Smooth muscle cell (in vitro differentiated cells): ENCODE measurements around the gene POLA1. TPM values are rescaled to one million over a fixed set of nuclear protein-coding genes. Genes with fewer than 3 reads are reported as not detected.
A peak's percentile ranks its signal among the peaks of the same experiment; 100 is the strongest.
"Not testable (repeated sequence)": the region's sequence is repeated elsewhere in the genome, so short reads cannot be mapped to it uniquely, and the experiment has no call there.

ENCODE experiments used
- DNase-seq: peaks from one replicate; lab custom pipeline; 2025; ENCODE audit not compliant: unreplicated experiment; lab: John Stamatoyannopoulos, UW
- H2AFZ ChIP-seq: fragments of 200-600 bp; sonication (generic); 2 replicates; pipeline ENCODE4 v1.6.0; 2016; ENCODE audit warnings: antibody characterized with exemption, low read depth, mild to moderate bottlenecking
- H3F3A ChIP-seq: fragments of 200-600 bp; sonication (generic); 2 replicates; pipeline ENCODE4 v1.6.0; 2017; ENCODE audit warnings: antibody characterized with exemption, low read depth
- H3K27ac ChIP-seq: fragments of 200-600 bp; sonication (generic); 2 replicates; pipeline ENCODE4 v1.5.1; 2016; ENCODE audit warnings: low read depth, mild to moderate bottlenecking
- H3K27me3 ChIP-seq: fragments of 200-600 bp; sonication (generic); 2 replicates; pipeline ENCODE4 v1.6.1; 2016; ENCODE audit warnings: low read depth, mild to moderate bottlenecking
- H3K36me3 ChIP-seq: fragments of 200-600 bp; sonication (generic); 2 replicates; pipeline ENCODE4 v1.5.1; 2016; ENCODE audit warnings: low read depth
- H3K4me1 ChIP-seq: fragments of 200-600 bp; sonication (generic); 2 replicates; pipeline ENCODE4 v1.5.1; 2016; ENCODE audit warnings: low read depth
- H3K4me2 ChIP-seq: fragments of 200-600 bp; sonication (generic); 2 replicates; pipeline ENCODE4 v1.6.0; 2016; ENCODE audit warnings: mild to moderate bottlenecking
- H3K4me3 ChIP-seq: fragments of 200-600 bp; sonication (generic); 2 replicates; pipeline ENCODE4 v1.5.1; 2016; ENCODE audit warnings: mild to moderate bottlenecking
- H3K79me2 ChIP-seq: fragments of 200-600 bp; sonication (generic); 2 replicates; pipeline ENCODE4 v1.6.0; 2016; ENCODE audit warnings: low read depth, mild to moderate bottlenecking
- H3K9ac ChIP-seq: fragments of 200-600 bp; sonication (generic); 2 replicates; pipeline ENCODE4 v1.6.0; 2016; ENCODE audit warnings: low read depth
- H3K9me3 ChIP-seq: fragments of 200-600 bp; sonication (generic); replicated peaks from 2 replicates; pipeline ENCODE4 v1.5.1; 2016; ENCODE audit warnings: low read depth
- H4K20me1 ChIP-seq: fragments of 200-600 bp; sonication (generic); 2 replicates; pipeline ENCODE4 v1.6.0; 2016; ENCODE audit warnings: low read depth
- WGBS: methylation state at CpG from one replicate; pipeline ENCODE4 v1.1.7; 2016; ENCODE audit warnings: low lambda C conversion rate; 5-methylcytosine and 5-hydroxymethylcytosine counted together
- polyA plus RNA-seq: library from polyadenylated mRNA; unstranded; fragments of >200 nt; fragmentation: Nextera tagmentation; extraction: Ambion mirVana; gene quantifications from 2 replicates; pipeline ENCODE4 v1.2.1, GENCODE V29; 2016
- total RNA-seq: library from RNA; depleted of rRNA; stranded (reverse); fragments of >200 nt; gene quantifications from 2 replicates; pipeline ENCODE4 v1.2.3, GENCODE V29; 2014
- TF ChIP-seq, protein P1 (sequence below): fragments of 200-600 bp; sonication (generic); IDR thresholded peaks from 2 replicates; pipeline ENCODE4 v1.5.1; 2017; ENCODE audit warnings: borderline replicate concordance, mild to moderate bottlenecking, antibody characterized with exemption; ENCODE audit not compliant: insufficient read depth, poor library complexity, severe bottlenecking

The POLA1 gene
- total and polyA plus RNA-seq, 2 experiments from 2014 or later: 5.4 to 11.7 TPM

- H3K36me3 ChIP-seq: no peaks in the 10 kb centered on the region
- no peaks in the 10 kb centered on the region for H4K20me1 ChIP-seq
- peak within 1 kb of the TSS; percentile 91 for H2AFZ ChIP-seq
- no peaks in the 10 kb centered on the region for H3K79me2 ChIP-seq
- TF ChIP-seq, protein P1, sequence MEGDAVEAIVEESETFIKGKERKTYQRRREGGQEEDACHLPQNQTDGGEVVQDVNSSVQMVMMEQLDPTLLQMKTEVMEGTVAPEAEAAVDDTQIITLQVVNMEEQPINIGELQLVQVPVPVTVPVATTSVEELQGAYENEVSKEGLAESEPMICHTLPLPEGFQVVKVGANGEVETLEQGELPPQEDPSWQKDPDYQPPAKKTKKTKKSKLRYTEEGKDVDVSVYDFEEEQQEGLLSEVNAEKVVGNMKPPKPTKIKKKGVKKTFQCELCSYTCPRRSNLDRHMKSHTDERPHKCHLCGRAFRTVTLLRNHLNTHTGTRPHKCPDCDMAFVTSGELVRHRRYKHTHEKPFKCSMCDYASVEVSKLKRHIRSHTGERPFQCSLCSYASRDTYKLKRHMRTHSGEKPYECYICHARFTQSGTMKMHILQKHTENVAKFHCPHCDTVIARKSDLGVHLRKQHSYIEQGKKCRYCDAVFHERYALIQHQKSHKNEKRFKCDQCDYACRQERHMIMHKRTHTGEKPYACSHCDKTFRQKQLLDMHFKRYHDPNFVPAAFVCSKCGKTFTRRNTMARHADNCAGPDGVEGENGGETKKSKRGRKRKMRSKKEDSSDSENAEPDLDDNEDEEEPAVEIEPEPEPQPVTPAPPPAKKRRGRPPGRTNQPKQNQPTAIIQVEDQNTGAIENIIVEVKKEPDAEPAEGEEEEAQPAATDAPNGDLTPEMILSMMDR: no peak
- H3K27ac ChIP-seq: peak within 1 kb of the TSS; percentile 60
- H3K27me3 ChIP-seq: no peaks in the 10 kb centered on the region
- no peak within 1 kb of the TSS for H3K9ac ChIP-seq
- 4% methylated on average over 24 of the region's 24 CpGs for WGBS
- no peaks in the 10 kb centered on the region for H3F3A ChIP-seq
- peak within 1 kb of the TSS; percentile 87 for H3K4me2 ChIP-seq
- no peaks in the 10 kb centered on the region for H3K9me3 ChIP-seq
- H3K4me3 ChIP-seq: peak within 1 kb of the TSS; percentile 54
- peak; percentile 56 for DNase-seq
- peaks cover 17% of the 10 kb centered on the region for H3K4me1 ChIP-seq
These were observed 46.3 kb upstream of the POLA1 start, which contains the start of gene PCYT1B for GRCh38 chrX:24647257-24648058. TSS of gene PCYT1B (minus strand) at chrX:24647347. CDS start at chrX:24647105, 242 bp downstream.

DNA sequence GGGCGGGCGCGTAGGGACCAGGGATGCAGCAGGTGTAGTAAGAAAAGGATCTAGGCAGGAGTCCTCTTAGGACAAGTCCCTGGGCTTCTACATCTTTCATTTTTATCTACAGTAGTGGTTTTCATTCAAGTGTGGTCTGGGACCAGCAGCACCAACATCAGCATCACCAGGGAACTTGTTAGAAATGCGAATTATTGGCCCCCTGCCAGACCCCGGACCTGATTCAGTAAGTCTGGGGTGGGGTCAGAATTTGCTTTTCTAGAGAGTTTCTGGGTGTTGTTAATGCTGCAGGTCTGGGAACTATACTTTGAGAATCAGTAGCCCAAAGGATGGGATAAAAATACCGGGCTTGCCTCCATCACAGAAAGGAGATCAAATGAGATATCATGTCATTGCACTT is 45.2 kb upstream of the POLA1 start:
- no peak overlapping the region for H3K9ac ChIP-seq

GRCh38 chrX:24651783-24652182 is 41.9 kb upstream of the POLA1 start:
- Histone ChIP-seq H3K9ac (no peak overlapping the region), H3K9me3 (no peaks in the 10 kb centered on the region), H3K4me3 (no peak overlapping the region), H3K27ac (no peak overlapping the region), H3K36me3 (no peaks in the 10 kb centered on the region), H4K20me1 (no peaks in the 10 kb centered on the region), H3F3A (no peaks in the 10 kb centered on the region), H2AFZ (no peak overlapping the region), H3K4me1 (peaks cover 9% of the 10 kb centered on the region), H3K27me3 (no peaks in the 10 kb centered on the region), H3K4me2 (no peak overlapping the region), H3K79me2 (no peaks in the 10 kb centered on the region)
- no peak for DNase-seq
- 88% methylated on average over 2 of the region's 2 CpGs for WGBS
- TF ChIP-seq, protein P1: no peak

More for the DNA sequence above, 45.2 kb upstream of the POLA1 start:
- no peak overlapping the region for H3K4me3 ChIP-seq
- H3K27ac ChIP-seq: no peak overlapping the region
- H3K79me2 ChIP-seq: no peaks in the 10 kb centered on the region
- H2AFZ ChIP-seq: no peak overlapping the region
- no peak overlapping the region for H3K4me2 ChIP-seq
- H3F3A ChIP-seq: no peaks in the 10 kb centered on the region
- no peaks in the 10 kb centered on the region for H3K36me3 ChIP-seq
- no peaks in the 10 kb centered on the region for H4K20me1 ChIP-seq
- no peak for DNase-seq
- WGBS: 88% methylated on average over 6 of the region's 6 CpGs
- peaks cover 17% of the 10 kb centered on the region for H3K4me1 ChIP-seq
- H3K9me3 ChIP-seq: no peaks in the 10 kb centered on the region
- TF ChIP-seq, protein P1: no peak
- no peaks in the 10 kb centered on the region for H3K27me3 ChIP-seq

DNA sequence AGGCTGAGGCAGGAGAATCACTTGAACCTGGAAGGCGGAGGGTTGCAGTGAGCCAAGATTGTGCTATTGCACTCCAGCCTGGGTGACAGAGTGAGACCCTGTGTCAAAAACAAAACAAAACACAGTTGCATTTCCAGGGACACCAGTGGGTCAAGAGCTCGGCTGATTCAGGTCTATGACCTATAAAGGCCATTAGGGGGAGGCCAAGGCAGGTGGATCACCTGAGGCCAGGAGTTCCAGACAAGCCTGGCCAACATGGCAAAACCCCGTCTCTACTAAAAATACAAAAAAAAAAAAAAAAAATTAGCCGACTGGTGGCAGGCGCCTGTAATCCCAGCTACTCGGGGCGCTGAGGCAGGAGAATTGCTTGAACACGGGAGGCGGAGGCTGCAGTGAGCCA is 38.0 kb upstream of the POLA1 start:
- peaks cover 20% of the 10 kb centered on the region for H3K4me1 ChIP-seq
- H3K36me3 ChIP-seq, H3F3A ChIP-seq, H3K9ac ChIP-seq, H3K79me2 ChIP-seq, H3K9me3 ChIP-seq, H2AFZ ChIP-seq, H3K27ac ChIP-seq, H3K4me2 ChIP-seq, H3K27me3 ChIP-seq, H4K20me1 ChIP-seq, H3K4me3 ChIP-seq, DNase-seq: not testable (repeated sequence)
- WGBS: 54% methylated on average over 9 of the region's 9 CpGs
